HPDE6-E6E7 (cell line): ENCODE results near the gene CSE1L.
"Not testable (repeated sequence)": the region's sequence is repeated elsewhere in the genome, so short reads cannot be mapped to it uniquely, and the experiment has no call there.

Experiments used
- DNase-seq: peaks from one replicate; pipeline ENCODE4 v3.0.0; 2011; ENCODE audit warnings: missing footprints; ENCODE audit errors: extremely low spot score

The CSE1L gene, protein sequence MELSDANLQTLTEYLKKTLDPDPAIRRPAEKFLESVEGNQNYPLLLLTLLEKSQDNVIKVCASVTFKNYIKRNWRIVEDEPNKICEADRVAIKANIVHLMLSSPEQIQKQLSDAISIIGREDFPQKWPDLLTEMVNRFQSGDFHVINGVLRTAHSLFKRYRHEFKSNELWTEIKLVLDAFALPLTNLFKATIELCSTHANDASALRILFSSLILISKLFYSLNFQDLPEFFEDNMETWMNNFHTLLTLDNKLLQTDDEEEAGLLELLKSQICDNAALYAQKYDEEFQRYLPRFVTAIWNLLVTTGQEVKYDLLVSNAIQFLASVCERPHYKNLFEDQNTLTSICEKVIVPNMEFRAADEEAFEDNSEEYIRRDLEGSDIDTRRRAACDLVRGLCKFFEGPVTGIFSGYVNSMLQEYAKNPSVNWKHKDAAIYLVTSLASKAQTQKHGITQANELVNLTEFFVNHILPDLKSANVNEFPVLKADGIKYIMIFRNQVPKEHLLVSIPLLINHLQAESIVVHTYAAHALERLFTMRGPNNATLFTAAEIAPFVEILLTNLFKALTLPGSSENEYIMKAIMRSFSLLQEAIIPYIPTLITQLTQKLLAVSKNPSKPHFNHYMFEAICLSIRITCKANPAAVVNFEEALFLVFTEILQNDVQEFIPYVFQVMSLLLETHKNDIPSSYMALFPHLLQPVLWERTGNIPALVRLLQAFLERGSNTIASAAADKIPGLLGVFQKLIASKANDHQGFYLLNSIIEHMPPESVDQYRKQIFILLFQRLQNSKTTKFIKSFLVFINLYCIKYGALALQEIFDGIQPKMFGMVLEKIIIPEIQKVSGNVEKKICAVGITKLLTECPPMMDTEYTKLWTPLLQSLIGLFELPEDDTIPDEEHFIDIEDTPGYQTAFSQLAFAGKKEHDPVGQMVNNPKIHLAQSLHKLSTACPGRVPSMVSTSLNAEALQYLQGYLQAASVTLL

DNA sequence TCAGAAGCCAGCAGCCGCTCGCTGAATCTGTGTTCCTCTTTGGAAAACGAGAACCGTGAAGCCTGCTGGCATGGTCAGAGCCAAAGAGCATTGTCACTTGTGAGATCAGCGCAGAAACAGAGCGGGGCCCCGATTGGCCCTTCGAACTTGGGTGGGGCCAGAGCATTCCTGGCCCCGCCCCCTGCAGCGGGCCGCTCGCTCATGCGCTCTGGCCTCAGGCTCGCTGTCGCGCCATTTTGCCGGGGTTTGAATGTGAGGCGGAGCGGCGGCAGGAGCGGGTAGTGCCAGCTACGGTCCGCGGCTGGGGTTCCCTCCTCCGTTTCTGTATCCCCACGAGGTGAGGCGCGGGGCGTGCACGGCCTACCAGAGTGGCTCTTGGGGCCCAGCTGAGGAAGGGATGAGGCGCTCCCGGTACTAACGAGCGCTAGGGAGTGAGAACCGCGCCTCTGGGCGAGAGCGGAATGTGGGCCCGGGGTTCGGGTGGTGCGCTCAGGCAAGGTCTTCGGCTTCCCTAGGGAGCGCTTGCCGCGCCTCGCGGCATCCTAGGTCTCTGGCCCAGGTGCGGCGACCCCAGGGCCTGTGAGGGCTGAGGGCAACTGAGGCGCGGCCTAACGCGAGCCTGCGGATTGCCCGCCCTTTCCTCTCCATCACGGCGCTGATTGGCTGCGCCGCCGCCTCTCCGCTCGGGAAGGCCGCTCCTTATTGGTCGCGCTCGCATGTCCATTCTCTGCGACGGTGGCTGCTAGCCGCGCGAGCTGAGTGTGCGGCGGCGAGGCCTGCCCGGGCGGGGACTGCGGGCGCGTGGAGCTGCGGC is at the start of gene CSE1L:
TSS of gene CSE1L (plus strand) at position 226 of the 814 bp plus-strand sequence. CDS start 12,152 bp downstream, outside the sequence.
- peak; percentile 100 for DNase-seq

DNA sequence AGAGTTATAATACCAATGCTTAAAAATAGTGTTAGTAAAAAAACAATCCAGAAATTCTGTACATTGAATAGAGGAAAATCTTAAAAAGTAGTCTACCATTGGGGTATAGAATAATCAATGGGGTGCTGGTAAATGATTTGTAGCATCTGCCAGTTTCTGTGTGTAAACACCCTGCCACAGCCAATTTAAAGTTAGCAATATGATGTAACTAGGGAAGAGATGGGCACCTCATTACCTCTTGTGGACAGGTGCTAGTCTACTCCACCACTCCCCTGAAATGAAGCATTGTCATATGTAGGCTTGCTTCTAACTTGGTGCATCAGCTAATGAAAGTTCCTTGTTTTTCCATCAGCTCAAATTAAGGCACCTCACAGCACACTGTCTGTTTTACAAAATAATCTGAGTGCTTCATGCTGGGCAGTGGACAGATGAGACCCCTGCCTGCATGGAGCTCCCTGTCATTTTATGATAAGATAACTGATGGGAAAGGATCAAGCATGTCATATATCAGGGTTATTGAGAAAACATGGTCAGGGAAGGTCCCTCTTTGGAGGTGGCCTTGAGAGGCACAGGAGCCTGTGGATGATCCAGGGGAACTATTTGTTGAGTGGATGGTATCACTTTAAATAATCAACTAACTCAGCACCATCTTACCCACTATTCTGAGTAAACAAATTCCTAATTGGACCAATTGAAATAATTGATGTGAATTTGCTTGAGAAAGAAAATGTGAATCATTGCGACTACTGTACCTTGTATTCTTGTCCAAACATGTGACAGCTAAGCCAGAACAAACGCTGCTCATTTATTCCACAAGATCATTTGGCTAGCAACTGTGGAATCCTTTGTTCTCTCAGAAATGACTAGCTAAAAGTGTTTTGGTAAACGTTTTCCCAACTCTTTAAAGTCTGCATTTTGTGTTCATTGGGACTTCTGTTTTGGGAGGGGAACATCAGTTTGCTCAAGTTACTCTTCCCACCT is 45.9 kb upstream of the CSE1L start:
- DNase-seq: no peak

DNA sequence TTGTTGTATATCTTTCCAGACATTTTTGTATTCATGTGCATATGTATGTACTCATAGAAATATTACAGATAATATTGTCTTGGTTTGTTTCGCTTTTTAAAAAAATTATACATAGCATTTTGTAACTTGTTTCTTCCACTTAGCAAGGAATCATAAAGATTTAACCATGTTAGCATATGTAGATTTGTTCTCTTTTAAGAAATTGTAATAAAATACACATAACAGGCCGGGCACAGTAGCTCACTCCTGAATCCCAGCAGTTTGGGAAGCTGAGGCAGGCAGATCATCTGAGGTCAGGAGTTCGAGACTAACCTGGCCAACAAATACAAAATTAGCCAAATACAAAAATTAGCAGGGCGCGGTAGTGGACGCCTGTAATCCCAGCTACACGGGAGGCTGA is 44.4 kb upstream of the CSE1L start:
- DNase-seq: no peak

DNA sequence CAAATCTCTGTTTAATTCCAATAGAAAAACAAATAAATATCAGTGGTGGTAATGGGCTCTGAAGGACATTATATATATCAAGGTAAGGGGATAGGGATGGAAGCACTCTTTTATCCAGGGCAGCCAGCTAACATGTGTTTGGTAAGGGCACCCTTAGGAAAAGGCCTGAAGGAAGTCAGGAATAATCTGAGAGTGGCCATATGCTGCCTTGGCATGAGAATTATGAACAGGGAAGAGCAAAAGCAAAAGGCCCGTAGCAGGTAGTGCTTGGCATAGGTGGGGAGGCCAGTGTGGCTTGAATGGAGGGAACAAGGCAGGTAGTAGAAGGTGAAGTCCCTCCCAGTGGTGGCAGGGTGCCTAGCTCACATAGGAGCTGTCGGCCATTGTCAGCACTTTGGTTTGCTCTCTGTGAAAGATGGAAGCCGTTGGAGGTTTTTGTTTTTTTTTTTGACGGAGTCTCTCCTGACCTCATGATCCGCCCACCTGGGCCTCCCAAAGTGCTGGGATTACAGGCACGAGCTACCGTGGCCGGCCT is 39.6 kb upstream of the CSE1L start:
- no peak for DNase-seq

DNA sequence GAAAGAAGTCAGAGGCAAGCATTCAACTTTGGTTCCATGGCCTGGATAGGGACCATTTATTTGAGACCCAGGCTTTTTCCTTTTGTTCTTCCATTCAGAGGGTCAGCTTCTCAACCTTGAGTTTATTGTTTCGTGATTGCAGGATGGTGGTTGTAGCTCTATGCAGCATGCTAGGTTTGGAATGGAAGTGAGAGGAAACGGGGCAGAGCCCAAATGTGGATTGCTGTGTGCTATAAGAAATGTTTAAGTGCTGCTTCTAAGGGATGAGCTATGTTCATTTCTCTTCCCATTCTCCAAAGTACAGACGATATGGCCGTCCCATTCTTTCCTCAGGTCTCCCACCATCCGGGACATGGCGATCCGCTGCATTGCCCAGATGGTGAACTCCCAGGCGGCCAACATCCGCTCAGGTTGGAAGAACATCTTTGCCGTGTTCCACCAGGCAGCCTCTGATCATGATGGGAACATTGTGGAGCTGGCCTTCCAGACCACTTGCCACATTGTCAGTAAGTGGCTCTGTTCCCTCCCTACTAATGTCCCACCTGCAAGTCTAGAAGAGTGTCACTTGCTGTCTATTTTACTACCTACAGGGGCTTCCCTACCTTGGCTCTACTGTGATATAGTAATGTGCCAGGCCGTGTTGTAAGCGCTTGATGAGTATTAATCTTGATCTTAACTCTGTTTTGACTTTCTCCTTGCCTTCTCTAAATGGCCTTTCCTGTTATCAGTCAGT is 36.0 kb upstream of the CSE1L start:
- DNase-seq: no peak

DNA sequence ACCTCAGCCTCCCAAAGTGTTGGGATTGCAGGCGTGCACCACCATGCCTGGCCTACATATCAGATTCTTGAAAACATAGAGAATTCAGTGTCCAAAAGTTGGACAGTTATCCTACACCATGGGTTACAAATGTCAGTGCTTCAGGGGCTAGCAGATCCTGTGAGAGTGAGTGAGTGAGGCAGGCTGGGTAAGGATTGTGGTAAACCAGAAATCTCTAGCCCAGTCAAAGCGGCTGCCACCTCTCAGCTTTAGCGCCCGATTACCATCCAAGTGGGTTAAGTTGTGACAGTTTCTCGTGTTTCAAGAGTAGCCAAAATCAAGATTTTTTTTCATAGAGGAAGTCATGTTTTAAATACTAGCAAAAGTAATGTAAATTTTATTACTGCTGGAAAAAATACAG is 21.9 kb upstream of the CSE1L start:
- no peak for DNase-seq

DNA sequence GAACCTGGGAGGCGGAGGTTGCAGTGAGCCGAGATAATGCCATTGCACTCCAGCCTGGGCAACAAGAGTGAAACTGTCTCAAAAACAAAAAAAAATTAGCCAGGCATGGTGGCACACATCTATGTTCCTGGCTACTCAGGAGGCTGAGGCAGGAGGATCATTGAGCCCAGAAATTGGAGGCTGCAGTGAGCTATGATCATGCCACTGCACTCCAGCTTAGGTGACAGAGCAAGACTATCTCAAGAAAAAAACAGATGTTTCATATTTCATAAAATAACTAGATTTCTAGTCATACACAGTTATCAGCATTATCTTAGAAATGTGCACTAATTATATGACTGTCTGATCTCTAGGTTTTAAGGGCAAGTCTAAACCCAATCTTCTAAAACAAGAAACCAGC is 17.9 kb upstream of the CSE1L start:
- DNase-seq: not testable (repeated sequence)

DNA sequence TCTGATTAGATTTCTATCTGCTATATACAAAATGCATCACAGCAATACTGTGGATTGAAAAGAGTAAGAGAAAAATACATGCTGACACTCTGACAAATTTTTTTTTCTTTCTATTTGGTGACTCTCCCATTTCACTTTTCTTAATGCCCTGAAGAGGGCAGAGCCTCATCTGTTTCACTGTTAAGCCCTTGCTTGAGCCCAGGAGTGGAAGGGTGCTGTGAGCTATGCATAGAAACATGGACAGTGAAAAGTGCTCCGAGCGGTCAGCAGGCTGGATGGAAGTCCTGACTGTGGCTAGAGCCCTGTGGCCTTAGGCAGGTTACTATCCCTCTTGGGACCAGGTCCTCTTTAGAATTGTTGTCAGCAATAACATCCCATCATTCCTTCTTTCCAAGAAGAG is 17.4 kb upstream of the CSE1L start:
- DNase-seq: no peak

DNA sequence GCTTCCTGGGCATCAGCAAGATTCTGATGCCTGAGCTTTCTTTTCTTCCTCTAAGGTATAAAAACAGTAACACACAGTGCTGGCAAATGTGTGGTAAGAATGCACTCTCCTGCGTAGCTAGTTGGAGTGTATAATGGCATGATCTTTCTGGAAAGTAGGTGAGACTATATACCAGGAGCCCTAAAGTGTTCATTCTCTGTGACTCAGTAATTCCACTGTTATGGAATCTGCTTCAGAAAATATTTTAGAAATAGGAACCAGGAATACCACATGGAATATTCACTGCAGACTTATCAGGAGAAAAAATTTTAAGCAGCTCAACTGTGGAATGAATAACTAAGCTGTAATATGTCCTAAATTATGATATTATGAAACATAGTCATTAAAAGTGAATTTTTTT is 16.9 kb upstream of the CSE1L start:
- no peak for DNase-seq

DNA sequence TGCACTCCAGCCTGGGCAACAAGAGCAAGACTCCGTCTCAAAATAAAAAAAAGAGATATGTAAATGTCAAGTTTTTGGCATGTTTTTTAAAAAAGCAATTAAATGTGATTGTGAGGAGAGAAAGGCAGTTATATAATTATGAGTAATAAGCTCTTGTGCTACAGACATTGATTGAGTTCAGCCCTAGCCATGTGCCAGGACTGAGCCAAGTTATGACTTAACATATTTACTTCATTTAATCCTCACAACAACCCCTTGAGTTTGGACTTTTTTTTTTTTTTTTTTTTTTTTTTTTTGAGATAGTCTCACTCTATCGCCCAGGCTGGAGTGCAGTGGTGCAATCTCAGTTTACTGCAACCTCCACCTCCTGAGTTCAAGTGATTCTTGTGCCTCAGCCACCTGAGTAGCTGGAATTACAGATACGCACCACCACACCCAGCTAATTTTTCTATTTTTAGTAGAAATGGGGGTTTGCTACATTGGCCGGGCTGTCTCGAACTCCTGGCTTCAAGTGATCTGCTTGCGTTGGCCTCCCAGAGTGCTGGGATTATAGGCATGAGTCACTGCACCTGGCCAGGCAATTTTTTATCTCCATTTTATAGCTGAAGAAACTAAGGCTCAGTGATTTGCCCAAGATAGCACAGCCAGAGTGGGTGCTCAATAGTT is 15.0 kb upstream of the CSE1L start:
- no peak for DNase-seq

DNA sequence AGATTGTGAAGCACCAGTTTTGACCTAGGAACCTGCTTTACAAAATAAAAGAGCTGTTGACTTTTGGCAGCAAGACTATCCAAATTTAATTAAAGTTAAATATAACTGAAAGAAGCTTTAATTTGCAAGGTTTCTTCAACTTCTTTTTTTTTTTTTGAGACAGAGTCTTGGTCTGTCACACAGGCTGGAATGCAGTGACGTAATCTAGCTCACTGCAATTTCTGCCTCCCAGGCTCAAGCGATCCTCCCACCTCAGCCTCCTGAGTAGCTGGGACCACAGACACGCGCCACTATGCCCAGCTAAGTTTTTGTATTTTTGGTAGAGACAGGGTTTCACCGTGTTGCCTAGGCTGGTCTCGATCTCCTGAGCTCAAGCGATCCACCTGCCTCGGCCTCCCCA is 13.7 kb upstream of the CSE1L start:
- DNase-seq: no peak

DNA sequence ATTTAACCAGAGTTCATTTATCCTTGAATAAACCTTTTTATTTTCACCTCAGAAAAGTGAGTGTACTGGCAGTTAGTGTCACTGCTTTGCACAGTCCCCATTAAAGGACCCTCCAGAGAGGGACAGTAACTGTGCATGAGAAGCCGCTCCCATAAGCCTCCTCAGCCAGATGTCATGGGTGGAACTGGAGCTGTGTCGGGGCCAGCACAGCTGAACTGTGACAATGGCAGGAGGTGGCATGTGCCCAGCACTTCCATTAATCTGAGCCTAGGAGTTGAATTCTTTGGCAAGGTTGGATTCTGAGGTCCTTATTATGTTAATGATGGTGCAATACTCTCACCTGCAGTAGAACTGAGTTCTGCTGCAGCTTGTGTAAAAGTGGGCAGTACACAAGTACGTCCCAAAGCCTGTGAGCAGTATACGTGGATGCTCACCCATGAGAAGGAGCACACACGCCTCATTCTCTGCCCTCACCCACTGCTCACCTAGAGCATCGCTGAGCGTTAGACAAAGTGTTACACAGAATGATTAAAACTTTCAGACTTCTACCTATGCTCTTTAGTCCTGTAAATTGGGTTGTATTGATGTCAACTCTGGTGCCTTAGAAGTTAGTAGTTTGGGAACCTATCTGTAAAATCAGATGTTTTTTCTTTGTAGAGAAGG is 11.9 kb upstream of the CSE1L start:
- DNase-seq: no peak

DNA sequence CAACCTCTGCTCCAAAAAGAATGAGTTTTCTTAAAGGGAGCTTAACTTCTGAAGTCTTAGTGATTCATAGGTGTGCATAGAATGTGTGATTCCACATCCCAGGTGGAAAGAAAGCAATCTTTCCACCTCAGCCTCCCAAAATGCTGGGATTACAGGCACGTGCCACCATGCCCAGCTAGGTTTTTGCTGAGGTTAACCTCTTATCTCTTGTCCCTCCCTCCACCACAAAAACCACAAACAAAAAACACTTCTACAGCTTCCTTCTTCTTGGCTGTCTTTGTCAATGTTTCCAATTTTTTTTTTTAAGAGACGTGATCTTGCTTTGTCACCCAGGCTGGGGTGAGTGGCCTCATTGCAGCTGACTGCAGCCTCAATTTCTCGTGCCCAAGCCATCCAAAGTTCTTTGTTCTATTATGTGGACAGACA is 8.1 kb upstream of the CSE1L start:
- no peak for DNase-seq

DNA sequence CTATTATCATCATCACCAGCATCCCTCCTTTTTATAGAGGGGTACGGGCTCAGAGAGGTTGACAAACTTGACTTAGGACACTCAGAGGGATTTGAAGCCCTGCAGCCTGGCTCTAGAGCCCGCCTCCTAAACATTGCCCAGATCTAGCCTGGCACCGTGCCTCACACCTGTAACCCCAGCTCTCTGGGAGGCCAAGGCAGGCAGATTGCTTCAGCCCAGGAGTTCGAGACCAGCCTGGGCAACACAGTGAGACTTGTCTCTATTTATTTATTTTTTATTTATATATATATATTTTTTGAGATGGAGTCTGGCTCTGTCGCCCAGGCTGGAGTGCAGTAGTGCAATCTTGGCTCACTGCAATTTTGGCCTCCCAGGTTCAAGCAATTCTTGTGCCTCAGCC is 6.3 kb upstream of the CSE1L start:
- DNase-seq: no peak

DNA sequence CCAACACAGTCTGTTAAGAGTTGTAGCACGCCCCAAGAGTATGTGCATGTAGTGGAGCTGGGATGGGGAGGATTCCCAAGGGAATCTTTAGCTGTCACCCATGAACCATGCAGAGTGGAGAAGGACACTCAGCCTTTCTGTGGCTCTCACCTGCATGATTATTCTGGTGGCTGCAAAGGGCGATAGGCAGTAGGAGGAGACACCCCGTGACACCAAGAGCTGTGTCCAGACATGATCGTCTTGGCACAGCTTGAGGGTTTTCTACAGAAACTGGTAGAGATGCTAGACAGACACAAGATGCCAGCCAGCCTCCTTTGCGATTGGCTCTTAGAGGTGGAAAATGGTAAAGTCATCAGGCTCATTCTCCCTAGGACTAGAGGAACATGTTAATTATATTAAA is 3.1 kb upstream of the CSE1L start:
- DNase-seq: peak; percentile 41

DNA sequence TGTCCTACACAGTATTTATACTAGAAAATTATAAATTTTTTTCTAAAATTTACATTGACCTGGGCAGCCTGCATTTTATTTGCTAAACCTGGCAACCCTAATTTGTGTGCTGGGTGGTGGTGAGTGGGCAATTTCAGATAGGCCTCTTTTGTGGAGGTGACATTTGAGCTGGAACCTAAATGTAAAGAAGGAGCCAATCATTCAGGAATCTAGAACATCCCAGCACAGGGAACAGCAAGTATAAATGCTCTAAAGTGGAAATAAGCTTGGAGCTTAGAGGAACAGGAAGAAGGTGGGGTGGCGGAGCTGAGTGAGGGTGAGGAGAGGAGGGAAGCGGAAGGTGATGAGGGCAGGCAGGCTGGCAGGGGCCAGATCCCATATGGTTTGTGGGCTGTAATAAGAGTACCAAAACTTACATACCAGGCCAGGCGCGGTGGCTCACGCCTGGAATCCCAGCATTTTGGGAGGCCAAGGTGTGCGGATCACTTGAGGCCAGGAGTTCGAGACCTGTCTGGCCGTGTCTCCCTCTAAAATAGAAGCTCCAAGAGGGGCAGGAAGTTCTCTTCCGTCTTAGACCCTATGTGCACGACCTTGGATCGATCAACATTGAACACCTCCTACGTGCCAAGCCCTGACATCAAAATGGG is 549 bp upstream of the CSE1L start:
- no peak for DNase-seq

DNA sequence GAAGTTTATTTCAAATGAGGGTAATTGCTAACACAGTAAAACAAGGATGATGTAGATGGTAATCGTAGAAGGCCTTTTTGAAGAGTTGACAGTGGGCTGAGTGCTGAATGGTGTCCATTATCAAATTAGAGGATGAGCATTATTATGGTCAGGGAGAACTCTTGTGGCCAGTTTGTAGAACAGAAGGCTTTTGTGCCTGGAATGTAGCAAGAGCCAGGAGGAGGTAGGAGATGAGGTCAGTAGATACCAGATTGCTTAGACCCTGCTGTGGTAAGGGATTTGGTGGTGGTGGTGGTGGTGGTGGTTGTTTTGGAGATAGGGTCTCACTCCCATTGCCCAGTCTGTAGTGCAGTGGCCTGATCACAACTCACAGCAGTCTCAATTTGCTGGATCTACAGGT is 6.2 kb downstream of the CSE1L start:
- no peak for DNase-seq

DNA sequence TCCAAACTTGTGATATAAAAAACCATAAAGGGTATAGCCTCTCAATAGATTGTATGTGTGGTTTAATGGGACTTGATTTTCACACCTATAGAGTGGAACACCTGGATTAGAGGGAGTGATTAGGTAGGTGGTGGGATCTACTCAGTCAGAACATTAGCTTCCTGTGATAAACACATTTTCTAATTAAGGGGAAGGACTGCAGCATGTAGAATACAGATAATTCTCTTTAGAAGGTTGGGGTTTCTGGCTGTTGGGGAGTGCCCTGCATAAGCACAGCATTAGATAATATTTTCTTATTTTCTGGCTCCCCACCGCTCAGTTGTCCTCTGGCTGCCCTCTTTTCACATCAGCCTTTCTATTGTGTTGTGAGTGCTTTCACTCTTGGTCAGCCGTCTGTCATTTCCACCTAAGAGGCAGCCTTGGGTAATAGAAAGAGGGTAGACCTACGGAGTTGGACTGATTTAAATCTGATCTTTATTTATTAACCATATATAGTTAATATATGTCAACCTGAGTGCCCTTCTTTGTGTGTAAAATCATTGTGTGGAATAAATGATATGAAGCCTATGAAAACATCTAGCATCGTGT is 8.0 kb downstream of the CSE1L start:
- DNase-seq: no peak
